GM06990 (cell line): Measurements from ENCODE around the gene SPEM3.

Experiments
- DNase-seq: peaks from one replicate; pipeline ENCODE4 v3.0.0-alpha.2; 2011; ENCODE audit not compliant: insufficient read length; ENCODE audit errors: extremely low read depth
- H3K27me3 ChIP-seq: replicated peaks from 2 replicates; pipeline ENCODE4 v1.6.0; 2011; ENCODE audit warnings: low read length; ENCODE audit not compliant: control insufficient read depth, insufficient read depth
- H3K36me3 ChIP-seq: 2 replicates; pipeline ENCODE4 v1.5.1; 2011; ENCODE audit warnings: low read length; ENCODE audit not compliant: control insufficient read depth, insufficient read depth
- H3K4me3 ChIP-seq: replicated peaks from 2 replicates; pipeline ENCODE4 v1.5.1; 2011; ENCODE audit warnings: low read depth, mild to moderate bottlenecking, control low read depth, low read length
- CTCF ChIP-seq: IDR thresholded peaks from 2 replicates; pipeline ENCODE4 v1.5.1; 2011; ENCODE audit warnings: low read length, control low read depth, mild to moderate bottlenecking, inconsistent platforms; ENCODE audit not compliant: insufficient read depth, poor library complexity, severe bottlenecking

SPEM3 gene

DNA sequence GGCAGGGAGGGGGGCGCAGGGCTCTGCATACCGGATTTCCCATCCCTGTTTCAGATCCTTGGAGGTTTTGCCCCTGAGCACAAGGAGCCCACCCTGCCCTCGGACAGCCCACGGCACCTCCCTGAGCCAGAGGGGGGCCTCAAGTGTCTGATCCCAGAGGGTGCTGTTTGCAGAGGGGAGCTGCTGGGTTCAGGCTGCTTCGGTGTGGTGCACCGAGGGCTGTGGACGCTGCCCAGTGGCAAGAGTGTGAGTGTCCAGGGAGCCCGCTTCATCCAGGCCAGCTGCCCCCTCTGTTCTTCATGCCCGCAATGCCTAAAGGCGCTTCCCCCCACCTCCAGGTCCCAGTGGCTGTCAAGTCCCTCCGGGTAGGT lies 45.3 kb upstream of the SPEM3 start:
- Histone ChIP-seq H3K4me3 (no peak overlapping the region; the same call in 1 of the 2 replicates), H3K27me3 (no peaks in the 10 kb centered on the region; the same call in 1 of the 2 replicates), H3K36me3 (no peaks in the 10 kb centered on the region; the same call in 1 of the 2 replicates)
- DNase-seq = no peak
- no peak for TF ChIP-seq CTCF

DNA sequence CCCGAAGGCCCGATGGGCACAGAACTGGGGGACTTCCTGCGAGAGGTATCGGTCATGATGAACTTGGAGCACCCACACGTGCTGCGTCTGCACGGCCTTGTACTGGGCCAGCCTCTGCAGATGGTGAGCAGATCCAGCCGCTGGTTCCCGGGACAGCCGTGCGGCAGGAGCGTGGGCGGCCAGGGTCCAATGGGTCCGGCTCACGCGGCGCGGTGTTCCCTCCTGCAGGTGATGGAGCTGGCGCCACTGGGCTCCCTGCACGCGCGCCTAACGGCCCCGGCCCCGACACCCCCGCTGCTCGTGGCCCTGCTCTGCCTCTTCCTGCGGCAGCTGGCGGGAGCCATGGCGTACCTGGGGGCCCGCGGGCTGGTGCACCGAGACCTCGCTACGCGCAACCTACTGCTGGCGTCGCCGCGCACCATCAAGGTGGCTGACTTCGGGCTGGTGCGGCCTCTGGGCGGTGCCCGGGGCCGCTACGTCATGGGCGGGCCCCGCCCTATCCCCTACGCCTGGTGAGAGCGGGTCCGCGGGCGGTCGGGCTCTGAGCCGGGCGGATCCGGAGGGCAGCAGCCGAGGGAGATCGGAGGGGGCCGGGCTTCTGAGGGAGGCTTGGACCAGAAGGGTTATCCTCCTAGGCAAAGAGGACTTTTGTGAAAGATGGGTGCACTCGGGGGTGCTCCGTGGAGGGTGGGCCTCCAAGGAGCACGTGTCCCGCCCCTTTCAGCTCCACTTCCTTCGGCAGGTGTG lies 44.7 kb upstream of the SPEM3 start:
- H3K4me3 ChIP-seq = peak overlapping the region; percentile 64

GRCh38 chr17:7384489-7385081 lies 44.1 kb upstream of the SPEM3 start:
- Histone ChIP-seq H3K27me3 (no peaks in the 10 kb centered on the region; the same call in 1 of the 2 replicates), H3K4me3 (peak overlapping the region; percentile 64), H3K36me3 (peaks cover 5% of the 10 kb centered on the region; the same call in 1 of the 2 replicates)
- TF ChIP-seq CTCF = no peak
- DNase-seq = no peak

More for the DNA sequence above, 44.7 kb upstream of the SPEM3 start:
- TF ChIP-seq CTCF = no peak
- Histone ChIP-seq H3K36me3 (peaks cover 2% of the 10 kb centered on the region; the same call in 1 of the 2 replicates), H3K27me3 (no peaks in the 10 kb centered on the region; the same call in 1 of the 2 replicates)
- peak; percentile 82 for DNase-seq

GRCh38 chr17:7388856-7389255 lies 39.8 kb upstream of the SPEM3 start:
- no peak for DNase-seq
- no peak overlapping the region for H3K4me3 ChIP-seq
- H3K36me3 ChIP-seq = peaks cover 14% of the 10 kb centered on the region
- TF ChIP-seq CTCF = no peak
- no peaks in the 10 kb centered on the region for H3K27me3 ChIP-seq

- H3K27me3 ChIP-seq = no peaks in the 10 kb centered on the region
- DNase-seq = no peak
- H3K4me3 ChIP-seq = no peak overlapping the region
- no peak for TF ChIP-seq CTCF
- H3K36me3 ChIP-seq = peaks cover 14% of the 10 kb centered on the region
Measured at GRCh38 chr17:7389924-7390910, 38.4 kb upstream of the SPEM3 start.
